Measurements from ENCODE around the gene USP5. TPM values are rescaled to one million over a fixed set of nuclear protein-coding genes. Genes with fewer than 3 reads are reported as not detected.

The USP5 gene
- total and polyA plus RNA-seq, 2 of the 8 experiments (the other 6 are each of a cell fraction or from before 2014, with no cell fraction given): 66.5 to 148 TPM

- TF ChIP-seq CTBP2 (IDR thresholded peaks at IDR 0.05; ENCODE audit: borderline replicate concordance, insufficient read depth, insufficient read length, low read length) (no peak), BRCA1 (IDR thresholded peaks at IDR 0.05; ENCODE audit: low read depth, low read length) (no peak), CHD7 (IDR thresholded peaks at IDR 0.05; ENCODE audit: insufficient replicate concordance, low read length) (no peak), SIRT6 (IDR thresholded peaks at IDR 0.05; ENCODE audit: low read length) (no peak), CBX8 (IDR thresholded peaks at IDR 0.05; ENCODE audit: borderline replicate concordance, low read depth, low read length) (no peak)
Measured at GRCh38 chr12:6826125-6826733, 25.7 kb upstream of the USP5 start (continued).

All from H1 (cell line).